Mesenchymal stem cell (in vitro differentiated cells and primary cell): ENCODE data around the gene FBXL17.
A peak's percentile ranks its signal among the peaks of the same experiment; 100 is the strongest.

ENCODE experiments used
- DNase-seq: peaks from one replicate; pipeline ENCODE4 v3.0.0-alpha.2; 2013
- H2AFZ ChIP-seq: one replicate; pipeline ENCODE4 v1.6.1; 2013; ENCODE audit warnings: low read depth, mild to moderate bottlenecking, control low read depth, inconsistent platforms, low read length, moderate library complexity
- H2AK5ac ChIP-seq: 2 replicates; pipeline ENCODE4 v1.6.1; 2013; ENCODE audit warnings: low read length, moderate library complexity, mild to moderate bottlenecking, inconsistent platforms; ENCODE audit not compliant: severe bottlenecking
- H2BK120ac ChIP-seq: one replicate; pipeline ENCODE4 v1.6.1; 2013; ENCODE audit warnings: low read depth, mild to moderate bottlenecking, inconsistent platforms, low read length, moderate library complexity
- H2BK12ac ChIP-seq, 2 experiments: one replicate each; pipeline ENCODE4 v1.6.1; 2013; ENCODE audit warnings: inconsistent platforms in 2 of 2, low read length in 2 of 2, mild to moderate bottlenecking in 2 of 2, moderate library complexity in 2 of 2, control low read depth in 1 of 2
- H2BK15ac ChIP-seq: one replicate; pipeline ENCODE4 v1.6.1; 2013; ENCODE audit warnings: mild to moderate bottlenecking, low read depth, inconsistent platforms; ENCODE audit not compliant: poor library complexity, severe bottlenecking
- H2BK5ac ChIP-seq: 2 replicates; pipeline ENCODE4 v1.6.1; 2013; ENCODE audit warnings: low read depth, mild to moderate bottlenecking, low read length, control low read depth, inconsistent platforms; ENCODE audit not compliant: poor library complexity, severe bottlenecking
- H3K14ac ChIP-seq, 2 experiments: one replicate each; pipeline ENCODE4 v1.6.1; 2013; ENCODE audit warnings: inconsistent platforms in 2 of 2, low read length in 2 of 2, control low read depth in 1 of 2, mild to moderate bottlenecking in 1 of 2, moderate library complexity in 1 of 2
- H3K18ac ChIP-seq, 2 experiments: one replicate each; pipeline ENCODE4 v1.6.1; 2013; ENCODE audit warnings: inconsistent platforms in 2 of 2, low read length in 2 of 2, control low read depth in 1 of 2, low read depth in 1 of 2, mild to moderate bottlenecking in 1 of 2
- H3K23ac ChIP-seq, 2 experiments: one replicate each; pipeline ENCODE4 v1.6.1; 2013; ENCODE audit warnings: inconsistent platforms in 2 of 2, low read length in 2 of 2, mild to moderate bottlenecking in 2 of 2, moderate library complexity in 2 of 2, control low read depth in 1 of 2
- H3K27ac ChIP-seq: 2 replicates; pipeline ENCODE4 v1.5.1; 2013; ENCODE audit warnings: mild to moderate bottlenecking, moderate library complexity, low read length, control low read depth, inconsistent platforms; ENCODE audit not compliant: poor library complexity, severe bottlenecking
- H3K27me3 ChIP-seq, 2 experiments: 2 replicates each; pipeline versions ENCODE4 v1.6.1 to v1.7.0; 2013; ENCODE audit warnings: low read length in 2 of 2, mild to moderate bottlenecking in 2 of 2, moderate library complexity in 2 of 2, control low read depth in 1 of 2, inconsistent platforms in 1 of 2; ENCODE audit not compliant: control insufficient read depth in 1 of 2, insufficient read depth in 1 of 2
- H3K36me3 ChIP-seq, 2 experiments: 2 replicates each; pipeline versions ENCODE4 v1.6.1 to v1.7.0; 2013; ENCODE audit warnings: low read length in 2 of 2, control low read depth in 1 of 2, inconsistent platforms in 1 of 2, low read depth in 1 of 2, mild to moderate bottlenecking in 1 of 2; ENCODE audit not compliant: insufficient read depth in 2 of 2, control insufficient read depth in 1 of 2
- H3K4ac ChIP-seq, 2 experiments: one replicate each; pipeline ENCODE4 v1.6.1; 2013; ENCODE audit warnings: inconsistent platforms in 2 of 2, low read length in 2 of 2, mild to moderate bottlenecking in 2 of 2, moderate library complexity in 2 of 2, control low read depth in 1 of 2, low read depth in 1 of 2
- H3K4me1 ChIP-seq: 2 replicates; pipeline ENCODE4 v1.6.1; 2013; ENCODE audit warnings: low read depth, low read length, control low read depth; ENCODE audit not compliant: control insufficient read depth, insufficient read depth
- H3K4me2 ChIP-seq: 2 replicates; pipeline ENCODE4 v1.6.1; 2013; ENCODE audit warnings: low read length, mild to moderate bottlenecking, inconsistent platforms; ENCODE audit not compliant: poor library complexity, severe bottlenecking
- H3K4me3 ChIP-seq, 2 experiments: 2 replicates each; pipeline versions ENCODE4 v1.5.1 to v1.7.0; 2013; ENCODE audit warnings: low read length in 2 of 2, mild to moderate bottlenecking in 2 of 2, control low read depth in 1 of 2, low read depth in 1 of 2; ENCODE audit not compliant: insufficient read depth in 1 of 2
- H3K79me1 ChIP-seq: replicated peaks from 2 replicates; pipeline ENCODE4 v1.6.1; 2013; ENCODE audit warnings: mild to moderate bottlenecking, control low read depth, low read length, inconsistent platforms; ENCODE audit not compliant: poor library complexity, severe bottlenecking
- H3K9ac ChIP-seq: 2 replicates; pipeline ENCODE4 v1.7.0; 2013; ENCODE audit warnings: mild to moderate bottlenecking, low read length, moderate library complexity
- H3K9me3 ChIP-seq: 2 replicates; pipeline ENCODE4 v1.7.0; 2013; ENCODE audit warnings: mild to moderate bottlenecking, low read length; ENCODE audit not compliant: control insufficient read depth
- H4K8ac ChIP-seq: one replicate; pipeline ENCODE4 v1.6.1; 2013; ENCODE audit warnings: inconsistent platforms, mild to moderate bottlenecking, low read length, moderate library complexity
- H4K91ac ChIP-seq: one replicate; pipeline ENCODE4 v1.6.1; 2013; ENCODE audit warnings: mild to moderate bottlenecking, low read length, inconsistent platforms
- WGBS: methylation state at CpG from one replicate; pipeline ENCODE4 v1.1.7; 2013; ENCODE audit warnings: mixed read lengths; 5-methylcytosine and 5-hydroxymethylcytosine counted together

FBXL17 gene

GRCh38 chr5:107979291-107979690 lies 402.6 kb downstream of the FBXL17 start:
- 94% methylated on average over 3 of the region's 3 CpGs for WGBS

GRCh38 chr5:107977550-107978071 lies 404.3 kb downstream of the FBXL17 start:
- Histone ChIP-seq H3K9me3 (no peaks in the 10 kb centered on the region), H2BK120ac (peak overlapping the region; percentile 57), H2BK12ac (no peak overlapping the region)

More at GRCh38 chr5:107979291-107979690, 402.6 kb downstream of the FBXL17 start:
- Histone ChIP-seq H3K4me1 (no peaks in the 10 kb centered on the region), H3K4ac (no peak overlapping the region), H2BK15ac (no peak overlapping the region), H2BK120ac (peak overlapping the region; percentile 42), H2AK5ac (no peak overlapping the region), H3K9me3 (no peaks in the 10 kb centered on the region), H3K9ac (no peak overlapping the region), H3K18ac (peak overlapping the region in 1 of 2 experiments; percentile 16), H2BK5ac (no peak overlapping the region), H3K27me3 (no peaks in the 10 kb centered on the region), H4K8ac (no peak overlapping the region), H2AFZ (no peak overlapping the region), H3K36me3 (no peaks in the 10 kb centered on the region), H3K27ac (no peak overlapping the region), H4K91ac (no peak overlapping the region), H3K4me2 (no peak overlapping the region), H3K14ac (no peak overlapping the region), H3K23ac (no peak overlapping the region), H3K4me3 (no peak overlapping the region), H2BK12ac (no peak overlapping the region), H3K79me1 (no peaks in the 10 kb centered on the region)
- DNase-seq, result peak; percentile 49

GRCh38 chr5:107975568-107975967 lies 406.3 kb downstream of the FBXL17 start:
- Histone ChIP-seq H2BK12ac (no peak overlapping the region), H3K4me2 (no peak overlapping the region), H2BK5ac (no peak overlapping the region), H3K4ac (no peak overlapping the region), H3K27me3 (no peaks in the 10 kb centered on the region), H4K8ac (no peak overlapping the region), H2AK5ac (no peak overlapping the region), H3K27ac (no peak overlapping the region), H3K9me3 (no peaks in the 10 kb centered on the region), H3K23ac (no peak overlapping the region), H3K9ac (no peak overlapping the region), H4K91ac (no peak overlapping the region), H3K36me3 (no peaks in the 10 kb centered on the region), H3K4me1 (no peaks in the 10 kb centered on the region), H2BK120ac (no peak overlapping the region), H3K4me3 (no peak overlapping the region), H3K14ac (no peak overlapping the region), H2BK15ac (no peak overlapping the region), H3K79me1 (no peaks in the 10 kb centered on the region), H2AFZ (no peak overlapping the region), H3K18ac (no peak overlapping the region)
- no peak for DNase-seq
- WGBS, result 77% methylated on average over 3 of the region's 3 CpGs

More at GRCh38 chr5:107977550-107978071, 404.3 kb downstream of the FBXL17 start:
- Histone ChIP-seq H2AK5ac (no peak overlapping the region), H3K4me3 (no peak overlapping the region), H3K18ac (peak overlapping the region in 1 of 2 experiments; percentile 63), H3K36me3 (no peaks in the 10 kb centered on the region), H4K8ac (no peak overlapping the region), H4K91ac (no peak overlapping the region), H3K79me1 (no peaks in the 10 kb centered on the region), H2BK15ac (no peak overlapping the region), H3K27me3 (no peaks in the 10 kb centered on the region), H3K27ac (no peak overlapping the region), H3K14ac (no peak overlapping the region), H2BK5ac (no peak overlapping the region), H3K4ac (no peak overlapping the region), H3K9ac (no peak overlapping the region), H2AFZ (no peak overlapping the region), H3K4me1 (no peaks in the 10 kb centered on the region), H3K23ac (no peak overlapping the region), H3K4me2 (no peak overlapping the region)
- WGBS, result 65% methylated on average over 2 of the region's 3 CpGs
- peak; percentile 5 for DNase-seq

GRCh38 chr5:107971846-107972245 lies 410.1 kb downstream of the FBXL17 start:
- H3K18ac ChIP-seq, result no peak overlapping the region
- no peak overlapping the region for H2AK5ac ChIP-seq
- no peak overlapping the region for H4K91ac ChIP-seq
- H2BK120ac ChIP-seq, result no peak overlapping the region
- H3K4ac ChIP-seq, result no peak overlapping the region
- no peak overlapping the region for H3K27ac ChIP-seq
- H3K79me1 ChIP-seq, result no peaks in the 10 kb centered on the region
- no peak overlapping the region for H3K4me2 ChIP-seq
- no peaks in the 10 kb centered on the region for H3K9me3 ChIP-seq
- no peak overlapping the region for H3K9ac ChIP-seq
- H3K14ac ChIP-seq, result no peak overlapping the region
- H2AFZ ChIP-seq, result no peak overlapping the region
- H2BK12ac ChIP-seq, result no peak overlapping the region
- no peak overlapping the region for H3K23ac ChIP-seq
- H2BK5ac ChIP-seq, result no peak overlapping the region
- H3K4me3 ChIP-seq, result no peak overlapping the region
- H3K27me3 ChIP-seq, result no peaks in the 10 kb centered on the region
- no peak for DNase-seq
- 100% methylated on average over 1 of the region's 1 CpG for WGBS
- H2BK15ac ChIP-seq, result no peak overlapping the region
- H4K8ac ChIP-seq, result no peak overlapping the region
- H3K36me3 ChIP-seq, result no peaks in the 10 kb centered on the region
- H3K4me1 ChIP-seq, result no peaks in the 10 kb centered on the region
